Measurements from ENCODE around the gene HECTD1.

GRCh38 chr14:31051511-31051910 is 156.1 kb downstream of the HECTD1 start:
- TF ChIP-seq CTCF (IDR thresholded peaks at IDR 0.05) (no peak), POLR2AphosphoS5 (IDR thresholded peaks at IDR 0.05) (no peak)

All from upper lobe of left lung (tissue), 4 donors.